ENCODE results near the gene SERINC3. TPM values are rescaled to one million over a fixed set of nuclear protein-coding genes. Genes with fewer than 3 reads are reported as not detected.
A peak's percentile ranks its signal among the peaks of the same experiment; 100 is the strongest.

SERINC3 gene
- total and polyA plus RNA-seq, 2 of the 13 experiments (the other 11 are each of a cell fraction or from before 2014, with no cell fraction given) = 82.0 to 226 TPM

DNA sequence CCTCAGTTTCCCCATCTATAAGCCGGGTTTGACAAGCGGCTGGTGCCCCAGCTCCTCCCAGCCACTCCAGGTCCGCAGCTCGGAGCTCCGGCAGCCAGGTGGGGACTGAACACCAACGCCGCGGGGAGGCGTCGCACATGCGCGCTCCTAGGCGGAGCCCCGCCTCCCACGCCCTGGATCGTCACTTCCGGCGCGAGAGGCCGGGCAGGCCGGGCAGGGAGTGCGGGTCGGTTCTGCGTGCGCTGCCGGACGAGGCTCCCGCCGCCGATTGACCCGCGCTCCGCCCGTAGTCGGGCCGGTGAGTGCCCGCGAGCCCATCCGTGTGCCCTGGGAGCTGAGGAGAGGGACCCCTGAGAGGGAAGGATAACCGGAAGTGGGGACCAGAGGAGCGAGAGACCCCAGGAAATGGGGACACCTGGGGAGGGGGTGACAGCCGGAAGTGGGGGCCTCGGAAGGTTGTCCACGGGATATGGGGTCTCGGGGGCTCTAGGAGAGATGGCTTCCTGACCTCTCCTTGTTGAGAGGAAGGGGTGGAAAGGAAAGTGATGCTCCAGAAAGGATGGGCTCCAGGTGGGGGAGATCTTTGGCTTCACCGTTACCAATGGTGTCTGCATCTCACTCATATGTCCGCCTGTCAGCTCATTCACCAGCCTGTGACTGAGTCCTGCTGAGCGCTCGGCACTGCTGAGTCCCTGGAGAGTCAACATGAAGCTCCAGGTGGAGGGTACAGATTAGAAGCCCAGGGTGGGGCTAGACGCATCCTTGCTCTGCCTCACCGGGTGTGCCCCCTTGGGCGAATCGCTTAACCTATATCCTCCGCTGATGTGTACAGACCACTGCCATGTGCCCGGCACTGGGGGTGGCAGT, 45.9 kb downstream of the SERINC3 start, which contains the start of gene TTPAL (continued):
- TF ChIP-seq, protein P1, sequence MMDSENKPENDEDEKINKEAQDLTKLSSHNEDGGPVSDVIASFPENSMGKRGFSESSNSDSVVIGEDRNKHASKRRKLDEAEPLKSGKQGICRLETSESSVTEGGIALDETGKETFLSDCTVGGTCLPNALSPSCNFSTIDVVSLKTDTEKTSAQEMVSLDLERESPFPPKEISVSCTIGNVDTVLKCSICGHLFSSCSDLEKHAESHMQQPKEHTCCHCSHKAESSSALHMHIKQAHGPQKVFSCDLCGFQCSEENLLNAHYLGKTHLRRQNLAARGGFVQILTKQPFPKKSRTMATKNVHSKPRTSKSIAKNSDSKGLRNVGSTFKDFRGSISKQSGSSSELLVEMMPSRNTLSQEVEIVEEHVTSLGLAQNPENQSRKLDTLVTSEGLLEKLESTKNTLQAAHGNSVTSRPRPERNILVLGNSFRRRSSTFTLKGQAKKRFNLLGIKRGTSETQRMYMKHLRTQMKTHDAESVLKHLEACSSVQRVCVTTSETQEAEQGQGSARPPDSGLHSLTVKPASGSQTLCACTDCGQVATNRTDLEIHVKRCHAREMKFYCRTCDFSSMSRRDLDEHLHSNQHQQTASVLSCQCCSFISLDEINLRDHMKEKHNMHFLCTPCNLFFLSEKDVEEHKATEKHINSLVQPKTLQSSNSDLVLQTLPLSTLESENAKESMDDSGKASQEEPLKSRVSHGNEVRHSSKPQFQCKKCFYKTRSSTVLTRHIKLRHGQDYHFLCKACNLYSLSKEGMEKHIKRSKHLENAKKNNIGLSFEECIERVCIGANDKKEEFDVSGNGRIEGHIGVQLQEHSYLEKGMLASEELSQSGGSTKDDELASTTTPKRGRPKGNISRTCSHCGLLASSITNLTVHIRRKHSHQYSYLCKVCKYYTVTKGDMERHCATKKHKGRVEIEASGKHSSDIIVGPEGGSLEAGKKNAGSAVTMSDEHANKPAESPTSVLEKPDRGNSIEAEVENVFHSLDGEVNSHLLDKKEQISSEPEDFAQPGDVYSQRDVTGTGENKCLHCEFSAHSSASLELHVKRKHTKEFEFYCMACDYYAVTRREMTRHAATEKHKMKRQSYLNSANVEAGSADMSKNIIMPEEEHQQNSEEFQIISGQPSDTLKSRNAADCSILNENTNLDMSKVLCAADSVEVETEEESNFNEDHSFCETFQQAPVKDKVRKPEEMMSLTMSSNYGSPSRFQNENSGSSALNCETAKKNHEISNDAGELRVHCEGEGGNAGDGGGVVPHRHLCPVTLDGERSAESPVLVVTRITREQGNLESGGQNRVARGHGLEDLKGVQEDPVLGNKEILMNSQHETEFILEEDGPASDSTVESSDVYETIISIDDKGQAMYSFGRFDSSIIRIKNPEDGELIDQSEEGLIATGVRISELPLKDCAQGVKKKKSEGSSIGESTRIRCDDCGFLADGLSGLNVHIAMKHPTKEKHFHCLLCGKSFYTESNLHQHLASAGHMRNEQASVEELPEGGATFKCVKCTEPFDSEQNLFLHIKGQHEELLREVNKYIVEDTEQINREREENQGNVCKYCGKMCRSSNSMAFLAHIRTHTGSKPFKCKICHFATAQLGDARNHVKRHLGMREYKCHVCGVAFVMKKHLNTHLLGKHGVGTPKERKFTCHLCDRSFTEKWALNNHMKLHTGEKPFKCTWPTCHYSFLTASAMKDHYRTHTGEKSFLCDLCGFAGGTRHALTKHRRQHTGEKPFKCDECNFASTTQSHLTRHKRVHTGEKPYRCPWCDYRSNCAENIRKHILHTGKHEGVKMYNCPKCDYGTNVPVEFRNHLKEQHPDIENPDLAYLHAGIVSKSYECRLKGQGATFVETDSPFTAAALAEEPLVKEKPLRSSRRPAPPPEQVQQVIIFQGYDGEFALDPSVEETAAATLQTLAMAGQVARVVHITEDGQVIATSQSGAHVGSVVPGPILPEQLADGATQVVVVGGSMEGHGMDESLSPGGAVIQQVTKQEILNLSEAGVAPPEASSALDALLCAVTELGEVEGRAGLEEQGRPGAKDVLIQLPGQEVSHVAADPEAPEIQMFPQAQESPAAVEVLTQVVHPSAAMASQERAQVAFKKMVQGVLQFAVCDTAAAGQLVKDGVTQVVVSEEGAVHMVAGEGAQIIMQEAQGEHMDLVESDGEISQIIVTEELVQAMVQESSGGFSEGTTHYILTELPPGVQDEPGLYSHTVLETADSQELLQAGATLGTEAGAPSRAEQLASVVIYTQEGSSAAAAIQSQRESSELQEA (CRISPR knock-in tag; IDR thresholded peaks at IDR 0.05; ENCODE audit: not compliant biosample characterization) = peak; percentile 97
- peak; percentile 96 for TF ChIP-seq ZNF607 (CRISPR knock-in tag; IDR thresholded peaks at IDR 0.05; ENCODE audit: borderline replicate concordance)
- TF ChIP-seq, protein P2, sequence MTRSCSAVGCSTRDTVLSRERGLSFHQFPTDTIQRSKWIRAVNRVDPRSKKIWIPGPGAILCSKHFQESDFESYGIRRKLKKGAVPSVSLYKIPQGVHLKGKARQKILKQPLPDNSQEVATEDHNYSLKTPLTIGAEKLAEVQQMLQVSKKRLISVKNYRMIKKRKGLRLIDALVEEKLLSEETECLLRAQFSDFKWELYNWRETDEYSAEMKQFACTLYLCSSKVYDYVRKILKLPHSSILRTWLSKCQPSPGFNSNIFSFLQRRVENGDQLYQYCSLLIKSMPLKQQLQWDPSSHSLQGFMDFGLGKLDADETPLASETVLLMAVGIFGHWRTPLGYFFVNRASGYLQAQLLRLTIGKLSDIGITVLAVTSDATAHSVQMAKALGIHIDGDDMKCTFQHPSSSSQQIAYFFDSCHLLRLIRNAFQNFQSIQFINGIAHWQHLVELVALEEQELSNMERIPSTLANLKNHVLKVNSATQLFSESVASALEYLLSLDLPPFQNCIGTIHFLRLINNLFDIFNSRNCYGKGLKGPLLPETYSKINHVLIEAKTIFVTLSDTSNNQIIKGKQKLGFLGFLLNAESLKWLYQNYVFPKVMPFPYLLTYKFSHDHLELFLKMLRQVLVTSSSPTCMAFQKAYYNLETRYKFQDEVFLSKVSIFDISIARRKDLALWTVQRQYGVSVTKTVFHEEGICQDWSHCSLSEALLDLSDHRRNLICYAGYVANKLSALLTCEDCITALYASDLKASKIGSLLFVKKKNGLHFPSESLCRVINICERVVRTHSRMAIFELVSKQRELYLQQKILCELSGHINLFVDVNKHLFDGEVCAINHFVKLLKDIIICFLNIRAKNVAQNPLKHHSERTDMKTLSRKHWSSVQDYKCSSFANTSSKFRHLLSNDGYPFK (CRISPR knock-in tag; IDR thresholded peaks at IDR 0.05; ENCODE audit: borderline replicate concordance) = peak; percentile 96
- peak; percentile 64 for TF ChIP-seq FOSL2 (CRISPR knock-in tag; IDR thresholded peaks at IDR 0.05)
- no peak for TF ChIP-seq PRPF4 (IDR thresholded peaks at IDR 0.05; ENCODE audit: low read depth, low read length, poor library complexity, severe bottlenecking)
- peak; percentile 99 for TF ChIP-seq SMAD1 (CRISPR knock-in tag; IDR thresholded peaks at IDR 0.05; ENCODE audit: borderline replicate concordance, low read depth)
- peak; percentile 90 for TF ChIP-seq AGO1 (IDR thresholded peaks at IDR 0.05; ENCODE audit: low read depth, low read length, poor library complexity, severe bottlenecking)
- TF ChIP-seq ZNF275 (CRISPR knock-in tag; IDR thresholded peaks at IDR 0.05; ENCODE audit: borderline replicate concordance) = peak; percentile 99
- peak; percentile 82 for TF ChIP-seq ARID5B (CRISPR knock-in tag; IDR thresholded peaks at IDR 0.05)
